Psoas muscle (tissue), 8 donors: ENCODE measurements around the gene TM9SF1. TPM values are rescaled to one million over a fixed set of nuclear protein-coding genes. Genes with fewer than 3 reads are reported as not detected.
"Not testable (repeated sequence)": the region's sequence is repeated elsewhere in the genome, so short reads cannot be mapped to it uniquely, and the experiment has no call there.

Experiments
- ATAC-seq, 4 donors: fragments of 200-7000 bp; cut with Tn5 transposase; one replicate each; pipeline ENCODE4 v1.9.1; 2020; ENCODE audit warnings: moderate library complexity in 3 of 4, mild to moderate bottlenecking in 2 of 4
- DNase-seq, 2 donors: peaks; one replicate each; pipeline ENCODE4 v3.0.0-alpha.2; 2020
- H3K27ac ChIP-seq: fragments of 200-600 bp; one replicate; pipeline ENCODE4 v1.8.0; 2022
- H3K27me3 ChIP-seq, 3 donors: fragments of 200-600 bp in 1 of 3; one replicate each; pipeline versions ENCODE4 v1.6.1 to v1.8.0; 2013 to 2022; ENCODE audit warnings: low read length in 2 of 3, mild to moderate bottlenecking in 2 of 3, moderate library complexity in 1 of 3; ENCODE audit not compliant: insufficient read depth in 3 of 3
- H3K36me3 ChIP-seq, 2 donors: fragments of 200-600 bp in 1 of 2; one replicate each; pipeline versions ENCODE4 v1.6.1 to v1.8.0; 2013 to 2022; ENCODE audit warnings: low read depth in 1 of 2, mild to moderate bottlenecking in 1 of 2, moderate library complexity in 1 of 2; ENCODE audit not compliant: insufficient read depth in 1 of 2
- H3K4me1 ChIP-seq: fragments of 200-600 bp; one replicate; pipeline ENCODE4 v1.8.0; 2022
- H3K4me3 ChIP-seq: fragments of 200-600 bp; one replicate; pipeline ENCODE4 v1.8.0; 2022; ENCODE audit warnings: mild to moderate bottlenecking
- H3K9me3 ChIP-seq: fragments of 200-600 bp; one replicate; pipeline ENCODE4 v1.8.0; 2022
- WGBS, 3 donors: extraction: QIAGEN DNeasy Blood & Tissue Kit; methylation state at CpG; one replicate each; pipeline versions ENCODE4 v1.1.6 to v1.1.7; 2013; 5-methylcytosine and 5-hydroxymethylcytosine counted together
- intact Hi-C, 2 donors: fragments of 100-400 bp; cut with DNase I; formaldehyde crosslinking; loops; one replicate each; pipeline versions ENCODE4 v1.11.0 to v1.14.2; 2022
- polyA plus RNA-seq, 3 donors: library from polyadenylated mRNA; stranded (reverse); fragments of 200-250 nt; gene quantifications; one replicate each; pipeline ENCODE4 v1.2.3, GENCODE V29; 2013
- total RNA-seq, 4 donors: library from RNA; stranded (reverse); fragmentation: NEBNext Ultra II Directional in 2 of 4; extraction: Animal tissue kit (Norgen Biotek cat#: 25700) in 2 of 4; gene quantifications; one replicate each; pipeline versions ENCODE4 v1.2.1 to v1.2.4, GENCODE V29; 2021 to 2023
- TF ChIP-seq, protein P1 (sequence below): fragments of 200-600 bp; IDR thresholded peaks from one replicate; pipeline ENCODE4 v1.8.0; 2022; ENCODE audit warnings: antibody characterized with exemption
- donor health status: healthy with polysubstance abuse.
- donor health status: DM: no; HTN: no; CAD: no; lungs with moderate emphysema.
- donor health status: Bipolar disorder and iron deficiency.
- donor health status: healthy.
- donor health status: DM: yes; HTN: yes; CAD: no.
- donor health status: DM: no; HTN: no; CAD: no.
- donor health status: DM: no; HTN: no; CAD: no.
- donor health status: DM: yes; HTN: yes; CAD: no.

The TM9SF1 gene
- total and polyA plus RNA-seq, 7 donors, result 21.0 to 43.4 (median 22.0) TPM

DNA sequence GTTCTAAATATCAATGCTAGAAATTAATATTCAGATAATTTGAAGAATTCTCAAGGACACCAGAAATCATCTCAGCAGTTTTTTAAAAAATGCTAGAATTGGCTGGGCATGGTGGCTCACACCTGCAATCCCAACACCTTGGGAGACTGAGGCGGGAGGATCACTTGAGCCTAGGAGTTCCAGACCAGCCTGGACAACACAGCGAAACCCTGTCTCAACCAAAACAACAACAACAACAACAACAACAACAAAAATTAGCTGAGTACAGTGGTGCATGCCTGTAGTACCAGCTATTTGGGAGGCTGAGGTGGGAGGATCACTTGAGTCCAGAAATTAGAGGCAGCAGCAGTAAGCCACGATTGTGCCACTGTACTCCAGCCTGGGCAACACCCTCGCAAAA is 23.8 kb upstream of the TM9SF1 start:
- DNase-seq, result no peak
- 89 to 95% (median 90%) methylated on average over 4 of the region's 4 CpGs for WGBS, 3 donors
- Histone ChIP-seq H3K27ac (no peak overlapping the region), H3K27me3 (no peaks in the 10 kb centered on the region), H3K4me1 (peaks cover 8% of the 10 kb centered on the region), H3K36me3 (peaks cover 3 to 21% of the 10 kb centered on the region in 2 donors), H3K9me3 (no peaks in the 10 kb centered on the region), H3K4me3 (no peak overlapping the region)
- ATAC-seq, result no peak
- intact Hi-C loops, result no loop called here
- TF ChIP-seq, protein P1, sequence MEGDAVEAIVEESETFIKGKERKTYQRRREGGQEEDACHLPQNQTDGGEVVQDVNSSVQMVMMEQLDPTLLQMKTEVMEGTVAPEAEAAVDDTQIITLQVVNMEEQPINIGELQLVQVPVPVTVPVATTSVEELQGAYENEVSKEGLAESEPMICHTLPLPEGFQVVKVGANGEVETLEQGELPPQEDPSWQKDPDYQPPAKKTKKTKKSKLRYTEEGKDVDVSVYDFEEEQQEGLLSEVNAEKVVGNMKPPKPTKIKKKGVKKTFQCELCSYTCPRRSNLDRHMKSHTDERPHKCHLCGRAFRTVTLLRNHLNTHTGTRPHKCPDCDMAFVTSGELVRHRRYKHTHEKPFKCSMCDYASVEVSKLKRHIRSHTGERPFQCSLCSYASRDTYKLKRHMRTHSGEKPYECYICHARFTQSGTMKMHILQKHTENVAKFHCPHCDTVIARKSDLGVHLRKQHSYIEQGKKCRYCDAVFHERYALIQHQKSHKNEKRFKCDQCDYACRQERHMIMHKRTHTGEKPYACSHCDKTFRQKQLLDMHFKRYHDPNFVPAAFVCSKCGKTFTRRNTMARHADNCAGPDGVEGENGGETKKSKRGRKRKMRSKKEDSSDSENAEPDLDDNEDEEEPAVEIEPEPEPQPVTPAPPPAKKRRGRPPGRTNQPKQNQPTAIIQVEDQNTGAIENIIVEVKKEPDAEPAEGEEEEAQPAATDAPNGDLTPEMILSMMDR, result no peak

DNA sequence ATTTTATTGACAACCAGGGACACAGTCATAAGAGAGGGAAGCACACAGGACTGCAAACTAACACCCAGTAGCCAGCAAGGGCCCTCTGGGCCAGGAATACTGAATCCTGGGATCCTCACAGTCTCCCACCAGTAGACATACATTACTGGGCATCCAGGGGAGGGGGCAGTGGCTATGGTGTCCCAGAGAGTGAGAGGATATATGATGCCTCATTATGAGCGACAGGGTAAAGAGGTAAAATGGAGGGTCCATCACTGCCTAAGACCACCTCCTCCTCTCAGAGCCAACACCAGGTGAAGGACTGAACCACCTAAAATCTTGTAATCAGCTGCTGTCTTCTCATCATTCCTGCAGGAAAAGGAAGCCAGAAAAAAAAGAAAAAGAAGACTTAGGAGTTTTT is 21.6 kb upstream of the TM9SF1 start:
- H3K27ac ChIP-seq, H3K4me3 ChIP-seq, H3K27me3 ChIP-seq, intact Hi-C loops, H3K9me3 ChIP-seq, DNase-seq, ATAC-seq: not testable (repeated sequence)
- Histone ChIP-seq H3K4me1 (peaks cover 19% of the 10 kb centered on the region), H3K36me3 (peaks cover 3 to 21% of the 10 kb centered on the region in 2 donors)
- WGBS, 3 donors, result 90 to 100% (median 95%) methylated on average over 1 of the region's 1 CpG

DNA sequence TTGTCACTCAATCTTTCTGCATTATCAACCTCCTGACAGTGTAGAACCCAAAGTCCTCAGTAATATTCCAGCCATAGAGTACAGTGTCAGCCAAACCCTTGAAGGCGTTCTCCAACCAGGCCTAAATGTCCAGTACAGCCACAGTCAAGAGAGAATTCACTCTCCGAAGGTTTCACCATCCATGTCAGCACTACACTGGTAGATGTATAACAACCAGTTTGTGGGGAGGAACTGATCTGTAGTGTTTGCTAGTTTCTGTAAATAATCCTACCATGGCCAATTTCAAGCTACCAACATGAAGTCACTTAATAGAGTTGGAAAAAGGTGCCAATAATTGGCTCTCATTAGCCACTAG is 21.1 kb upstream of the TM9SF1 start:
- TF ChIP-seq, protein P1, result no peak
- Histone ChIP-seq H3K27ac (peak overlapping the region; percentile 87), H3K4me1 (peaks cover 20% of the 10 kb centered on the region), H3K9me3 (no peaks in the 10 kb centered on the region), H3K36me3 (peaks cover 3 to 23% of the 10 kb centered on the region in 2 donors), H3K4me3 (peak overlapping the region; percentile 80), H3K27me3 (no peaks in the 10 kb centered on the region)
- DNase-seq, result no peak
- ATAC-seq, result no peak
- 82 to 90% (median 85%) methylated on average over 2 of the region's 2 CpGs for WGBS, 3 donors
- intact Hi-C loops, result no loop called here

DNA sequence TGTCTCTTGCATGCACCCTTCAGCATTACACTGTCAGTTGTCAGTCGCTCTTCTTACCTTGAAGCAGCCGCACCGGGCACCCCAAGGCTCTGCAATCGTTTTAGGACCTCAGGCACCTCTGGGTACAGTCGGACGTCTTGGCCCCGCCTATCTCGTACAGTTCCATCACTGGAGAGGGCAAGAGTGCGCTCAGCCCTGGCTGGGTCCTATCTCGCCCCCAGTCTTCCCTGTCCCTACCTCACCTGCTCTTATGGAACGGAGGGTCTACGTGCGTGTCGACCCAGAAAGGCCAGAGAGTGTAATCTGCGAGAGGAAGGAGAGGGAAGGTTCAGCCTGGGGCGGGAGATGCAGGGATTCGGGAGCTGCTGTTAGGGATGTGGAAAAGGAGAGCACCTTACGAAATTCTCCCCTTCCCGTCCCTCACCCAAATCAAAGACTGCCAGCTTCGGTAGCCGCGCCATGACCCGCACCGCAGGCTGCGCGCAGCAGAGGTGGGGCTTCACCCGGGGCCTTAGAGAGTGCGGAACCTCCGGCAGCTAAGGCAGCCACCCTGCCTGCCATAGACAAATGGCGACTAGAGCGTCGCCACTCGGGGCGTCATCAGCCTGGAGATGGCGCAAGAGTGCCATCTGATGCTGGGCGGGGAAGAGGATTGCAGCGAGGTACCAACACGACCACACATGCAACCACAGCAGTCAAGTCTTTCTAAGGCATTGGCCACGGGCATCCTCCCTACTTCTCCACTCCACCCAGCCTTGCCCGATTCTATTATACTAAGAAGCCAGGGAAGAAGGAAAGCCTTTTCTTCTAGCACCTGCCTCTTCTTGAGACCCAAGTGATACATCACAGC is 20.5 kb upstream of the TM9SF1 start, which contains the start of gene MDP1:
Gene MDP1 (minus strand): TSS at position 572 of the 850 bp plus-strand sequence. CDS start 111 bp downstream, at position 461.
- peak within 1 kb of the TSS; percentile 87 for H3K27ac ChIP-seq
- ATAC-seq (peak; percentile 77 to 85 (median 82)), DNase-seq (peak; percentile 85 to 91)
- peaks cover 20% of the 10 kb centered on the region for H3K4me1 ChIP-seq
- H3K36me3 ChIP-seq, result peaks cover 3 to 29% of the 10 kb centered on the region in 2 donors
- TF ChIP-seq, protein P1, result peak; percentile 43
- H3K9me3 ChIP-seq, result no peaks in the 10 kb centered on the region
- intact Hi-C loops, result loop anchor here in 1 of 2 donors (2.0 kb wide), 1 partner anchor 27 kb away; the partner anchor contains the start of gene IPO4
- H3K4me3 ChIP-seq, result peak within 1 kb of the TSS; percentile 80
- WGBS, 3 donors, result 0 to 1% (median 1%) methylated on average over 33 to 40 of the region's 40 CpGs
- no peaks in the 10 kb centered on the region for H3K27me3 ChIP-seq

DNA sequence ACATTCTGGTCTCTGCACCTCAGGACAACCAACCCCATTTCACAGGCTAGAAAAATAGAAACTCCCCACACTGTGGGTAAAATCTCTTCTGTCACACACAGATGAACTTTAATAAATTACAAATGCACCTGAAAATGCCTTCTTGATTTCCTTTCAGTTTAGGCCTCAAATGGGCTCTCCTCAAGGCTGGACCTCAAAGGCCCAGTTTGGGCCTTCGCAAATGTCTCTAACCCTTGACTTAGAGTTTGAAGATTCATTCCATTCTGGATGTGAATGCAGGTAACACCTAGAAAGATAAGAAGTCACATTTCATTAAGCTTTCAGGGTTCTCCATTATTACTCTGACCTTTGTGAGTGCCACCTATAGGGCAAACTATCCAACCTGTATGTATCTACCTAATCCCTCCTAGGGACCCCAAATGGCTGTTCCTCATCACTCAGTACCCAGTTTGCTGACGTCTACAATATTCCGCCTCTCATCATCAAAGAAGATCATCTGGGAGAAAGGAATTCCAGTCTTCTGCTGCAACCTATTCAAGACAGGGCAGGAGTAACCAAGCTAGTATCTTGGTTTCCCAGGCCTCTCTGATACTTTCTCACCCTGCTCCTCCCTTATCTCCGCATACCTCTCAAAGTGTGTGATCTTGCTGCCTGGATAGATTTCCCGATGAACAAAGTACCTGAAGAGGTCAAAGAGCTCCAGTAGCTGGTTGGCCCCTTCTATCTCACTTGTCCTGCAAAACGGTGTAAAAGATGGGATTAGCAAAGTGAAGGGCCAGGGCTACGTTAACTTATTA is 18.8 kb upstream of the TM9SF1 start:
- WGBS, 3 donors, result 88 to 92% (median 91%) methylated on average over 7 of the region's 7 CpGs
- intact Hi-C loops, result loop anchor here in 1 of 2 donors (2.0 kb wide), 1 partner anchor 25 kb away; the partner anchor contains the start of gene IPO4
- TF ChIP-seq, protein P1, result no peak
- Histone ChIP-seq H3K27ac (peak overlapping the region; percentile 93), H3K36me3 (peaks cover 8 to 46% of the 10 kb centered on the region in 2 donors), H3K27me3 (no peaks in the 10 kb centered on the region), H3K4me3 (peak overlapping the region; percentile 80), H3K4me1 (peaks cover 20% of the 10 kb centered on the region), H3K9me3 (no peaks in the 10 kb centered on the region)
- DNase-seq, result no peak
- no peak for ATAC-seq
